Measurements from ENCODE around the gene KDM3B. TPM values are rescaled to one million over a fixed set of nuclear protein-coding genes. Genes with fewer than 3 reads are reported as not detected.

Gene KDM3B, protein sequence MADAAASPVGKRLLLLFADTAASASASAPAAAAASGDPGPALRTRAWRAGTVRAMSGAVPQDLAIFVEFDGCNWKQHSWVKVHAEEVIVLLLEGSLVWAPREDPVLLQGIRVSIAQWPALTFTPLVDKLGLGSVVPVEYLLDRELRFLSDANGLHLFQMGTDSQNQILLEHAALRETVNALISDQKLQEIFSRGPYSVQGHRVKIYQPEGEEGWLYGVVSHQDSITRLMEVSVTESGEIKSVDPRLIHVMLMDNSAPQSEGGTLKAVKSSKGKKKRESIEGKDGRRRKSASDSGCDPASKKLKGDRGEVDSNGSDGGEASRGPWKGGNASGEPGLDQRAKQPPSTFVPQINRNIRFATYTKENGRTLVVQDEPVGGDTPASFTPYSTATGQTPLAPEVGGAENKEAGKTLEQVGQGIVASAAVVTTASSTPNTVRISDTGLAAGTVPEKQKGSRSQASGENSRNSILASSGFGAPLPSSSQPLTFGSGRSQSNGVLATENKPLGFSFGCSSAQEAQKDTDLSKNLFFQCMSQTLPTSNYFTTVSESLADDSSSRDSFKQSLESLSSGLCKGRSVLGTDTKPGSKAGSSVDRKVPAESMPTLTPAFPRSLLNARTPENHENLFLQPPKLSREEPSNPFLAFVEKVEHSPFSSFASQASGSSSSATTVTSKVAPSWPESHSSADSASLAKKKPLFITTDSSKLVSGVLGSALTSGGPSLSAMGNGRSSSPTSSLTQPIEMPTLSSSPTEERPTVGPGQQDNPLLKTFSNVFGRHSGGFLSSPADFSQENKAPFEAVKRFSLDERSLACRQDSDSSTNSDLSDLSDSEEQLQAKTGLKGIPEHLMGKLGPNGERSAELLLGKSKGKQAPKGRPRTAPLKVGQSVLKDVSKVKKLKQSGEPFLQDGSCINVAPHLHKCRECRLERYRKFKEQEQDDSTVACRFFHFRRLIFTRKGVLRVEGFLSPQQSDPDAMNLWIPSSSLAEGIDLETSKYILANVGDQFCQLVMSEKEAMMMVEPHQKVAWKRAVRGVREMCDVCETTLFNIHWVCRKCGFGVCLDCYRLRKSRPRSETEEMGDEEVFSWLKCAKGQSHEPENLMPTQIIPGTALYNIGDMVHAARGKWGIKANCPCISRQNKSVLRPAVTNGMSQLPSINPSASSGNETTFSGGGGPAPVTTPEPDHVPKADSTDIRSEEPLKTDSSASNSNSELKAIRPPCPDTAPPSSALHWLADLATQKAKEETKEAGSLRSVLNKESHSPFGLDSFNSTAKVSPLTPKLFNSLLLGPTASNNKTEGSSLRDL (N-terminal part only)
- total RNA-seq (2011; cell fraction: chromatin; rRNA removed; ENCODE audit: low replicate concordance): 130 and 189 TPM in 2 replicates
- 54.5 and 69.0 TPM in 2 replicates for total RNA-seq (2011; cell fraction: nucleolus; rRNA removed)
- 74.8 and 83.1 TPM in 2 replicates for total RNA-seq (2011; cell fraction: nucleoplasm; rRNA removed)
- 34.5 and 38.0 TPM in 2 replicates for total RNA-seq (2014; rRNA removed)
- 51.6 and 65.4 TPM in 2 replicates for total RNA-seq (2014; rRNA removed; fragmentation: Illumina TruSeq; extraction: Trizol)
- 48.8 and 51.2 TPM in 2 replicates for total RNA-seq (2015; rRNA removed; fragmentation: Illumina TruSeq; extraction: Trizol)
- 54.8 and 62.7 TPM in 2 replicates for total RNA-seq (2021)
- polyA plus RNA-seq (2011; rRNA removed): 41.9 and 49.6 TPM in 2 replicates
- 18.9 and 27.7 TPM in 2 replicates for polyA plus RNA-seq (2011; cell fraction: cytosol; rRNA removed)
- polyA plus RNA-seq (2011; cell fraction: nucleus; rRNA removed): 44.4 and 52.8 TPM in 2 replicates
- 40.9 and 44.5 TPM in 2 replicates for polyA plus RNA-seq (2012)
- polyA plus RNA-seq (2014; fragmentation: Illumina TruSeq; extraction: Trizol): 61.8 and 62.8 TPM in 2 replicates
- 10 to 100 TPM; 13.8 to 15.0 TPM for polyA plus RNA-seq (2014; fragmentation: Nextera tagmentation; extraction: Ambion mirVana)
- polyA plus RNA-seq (2014; rRNA removed): 38.3 and 40.4 TPM in 2 replicates
- polyA minus RNA-seq (2011; rRNA and poly(A)+ RNA removed): 95.2 and 126 TPM in 2 replicates
- polyA minus RNA-seq (2011; cell fraction: cytosol; rRNA and poly(A)+ RNA removed): 49.3 and 51.5 TPM in 2 replicates
- 22.1 and 37.5 TPM in 2 replicates for polyA minus RNA-seq (2011; cell fraction: nucleus; rRNA and poly(A)+ RNA removed)
- percentile 79 among the genes with signal in this experiment for Bru-seq, nascent RNA
- percentile 87 among the genes with signal in this experiment for BruChase-seq, experiment 1, labeled RNA remaining after a 2-hour chase
- percentile 87 among the genes with signal in this experiment for BruChase-seq, experiment 2, labeled RNA remaining after a 6-hour chase
- long read RNA-seq, experiment 1, full-length matches to known transcripts: 2 of 194 reads
- long read RNA-seq, experiment 1, partial matches to known transcripts: 183 of 194 reads
- long read RNA-seq, experiment 1, other reads (novel, unspliced or antisense): 9 of 194 reads
- long read RNA-seq, experiment 2, full-length matches to known transcripts: 1 of 36 reads
- long read RNA-seq, experiment 2, partial matches to known transcripts: 32 of 36 reads
- long read RNA-seq, experiment 2, other reads (novel, unspliced or antisense): 3 of 36 reads
- long read RNA-seq, experiment 3, partial matches to known transcripts: 6 of 6 reads
- long read RNA-seq, experiment 3, other reads (novel, unspliced or antisense): 0 of 6 reads

DNA sequence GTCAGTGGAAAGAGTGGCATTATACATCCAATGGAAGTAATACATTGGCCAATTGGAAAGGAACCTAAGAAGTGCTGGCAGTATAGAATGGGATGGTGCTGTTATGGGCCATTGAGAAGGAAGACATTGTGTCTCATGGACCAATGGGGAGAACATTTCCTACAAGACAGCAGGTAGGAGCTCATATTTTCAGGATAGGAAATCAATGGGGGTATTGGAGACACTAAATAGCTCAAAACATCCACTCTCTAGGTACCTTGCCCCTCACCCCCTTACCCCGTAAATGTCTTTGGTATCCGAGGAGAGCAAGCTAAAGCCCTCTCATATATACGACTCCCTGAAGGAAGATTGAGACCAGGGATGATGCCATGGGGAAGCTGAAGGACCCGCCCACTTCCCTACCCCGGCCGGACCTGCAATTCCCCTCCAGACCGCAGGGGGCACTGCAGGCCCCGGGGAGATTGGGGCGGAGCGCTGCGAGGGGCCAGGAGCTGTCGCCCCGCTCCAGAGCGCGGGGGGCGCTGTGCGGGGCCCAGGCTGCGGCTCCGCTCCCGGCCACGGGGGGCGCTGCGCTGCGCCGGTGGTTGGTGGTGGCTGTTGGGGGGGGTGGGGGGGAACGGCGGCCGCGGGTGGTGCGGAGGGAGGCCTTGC, at the start of gene KDM3B:
TSS of gene KDM3B (plus strand) at position 615 of the 651 bp plus-strand sequence. CDS start 111 bp downstream, outside the sequence.
- DNase-seq (ENCODE audit: extremely low read depth in 1 of 4, low spot score in 3 of 4): peak; percentile 94 to 97 (median 95)
- peaks cover 29% of the 10 kb centered on the region; the same call in 2 of the 3 replicates for H3K36me3 ChIP-seq (ENCODE audit: control insufficient read depth, insufficient read depth, low read length)
- no peaks in the 10 kb centered on the region for H3K27me3 ChIP-seq (ENCODE audit: control insufficient read depth in 2 of 2, insufficient read depth in 2 of 2, low read length in 2 of 2)
- peak; percentile 76 for ATAC-seq
- H3K4me2 ChIP-seq (ENCODE audit: insufficient read depth, low read length): peak within 1 kb of the TSS; percentile 84
- BruUV-seq (replicated peaks): no TSS peak
- peaks cover 6 to 15% of the 10 kb centered on the region in 2 experiments; a peak in 4 of 5 replicates for H3K4me1 ChIP-seq (replicated peaks in 1 of 2; ENCODE audit: control insufficient read depth in 2 of 2, insufficient read depth in 2 of 2, low read length in 2 of 2)
- peaks cover 20% of the 10 kb centered on the region for H4K20me1 ChIP-seq (replicated peaks; ENCODE audit: control insufficient read depth, insufficient read depth, low read length)
- H3K79me2 ChIP-seq (ENCODE audit: control insufficient read depth, insufficient read depth, low read length): peaks cover 46% of the 10 kb centered on the region
- intact Hi-C loops (cut with micrococcal nuclease): loop anchor here (2.0 to 5.0 kb wide), 2 partner anchors 13 to 170 kb away; partner anchors contain the start of gene FAM53C
- H3K4me3 ChIP-seq: peak within 1 kb of the TSS; percentile 96
- peak within 1 kb of the TSS; percentile 97 for H3K9ac ChIP-seq (ENCODE audit: insufficient read depth in 1 of 2, low read depth in 2 of 2, low read length in 2 of 2)
- peak within 1 kb of the TSS; percentile 93 for H3K27ac ChIP-seq (ENCODE audit: extremely low read depth, low read depth, low read length)
- ChIA-PET POLR2A (interaction anchor here (0.6 to 10.3 kb wide), 9 partner anchors 12 to 164 kb away, joined by 3 to 416 read pairs (median 5); partner anchors contain the start of genes CDC25C, EGR1 and FAM53C), CTCF (ENCODE audit: low intra/inter-chr PET ratio) (interaction anchor here (0.6 to 2.6 kb wide), 4 partner anchors 10 to 138 kb away, joined by 3 to 31 read pairs (median 5); partner anchors contain the start of gene FAM53C)
- peak within 1 kb of the TSS; percentile 79 for H2AFZ ChIP-seq (ENCODE audit: low read depth, low read length)
- H3K9me3 ChIP-seq (replicated peaks; ENCODE audit: control insufficient read depth, insufficient read depth, low read depth, low read length): peaks cover 5% of the 10 kb centered on the region
- peak; percentile 66 for FAIRE-seq
- in situ Hi-C loops (cut with MboI): no loop called here
- WGBS (ENCODE audit: insufficient coverage, low coverage, missing lambda C conversion rate): 16% methylated on average over 13 of the region's 30 CpGs
- H3K9me1 ChIP-seq (ENCODE audit: control insufficient read depth, insufficient read depth, low read length): no peaks in the 10 kb centered on the region
- TF ChIP-seq TOE1 (IDR thresholded peaks at IDR 0.05; ENCODE audit: borderline replicate concordance): peak; percentile 47; the same call in 1 of the 2 replicates
- TF ChIP-seq TOE1 (CRISPR knock-in tag; IDR thresholded peaks at IDR 0.05; ENCODE audit: borderline replicate concordance, low read depth): no peak
- TF ChIP-seq TEAD2 (tag; IDR thresholded peaks at IDR 0.05): no peak
- TF ChIP-seq ARID1B (IDR thresholded peaks at IDR 0.05): no peak
- TF ChIP-seq, protein P1, sequence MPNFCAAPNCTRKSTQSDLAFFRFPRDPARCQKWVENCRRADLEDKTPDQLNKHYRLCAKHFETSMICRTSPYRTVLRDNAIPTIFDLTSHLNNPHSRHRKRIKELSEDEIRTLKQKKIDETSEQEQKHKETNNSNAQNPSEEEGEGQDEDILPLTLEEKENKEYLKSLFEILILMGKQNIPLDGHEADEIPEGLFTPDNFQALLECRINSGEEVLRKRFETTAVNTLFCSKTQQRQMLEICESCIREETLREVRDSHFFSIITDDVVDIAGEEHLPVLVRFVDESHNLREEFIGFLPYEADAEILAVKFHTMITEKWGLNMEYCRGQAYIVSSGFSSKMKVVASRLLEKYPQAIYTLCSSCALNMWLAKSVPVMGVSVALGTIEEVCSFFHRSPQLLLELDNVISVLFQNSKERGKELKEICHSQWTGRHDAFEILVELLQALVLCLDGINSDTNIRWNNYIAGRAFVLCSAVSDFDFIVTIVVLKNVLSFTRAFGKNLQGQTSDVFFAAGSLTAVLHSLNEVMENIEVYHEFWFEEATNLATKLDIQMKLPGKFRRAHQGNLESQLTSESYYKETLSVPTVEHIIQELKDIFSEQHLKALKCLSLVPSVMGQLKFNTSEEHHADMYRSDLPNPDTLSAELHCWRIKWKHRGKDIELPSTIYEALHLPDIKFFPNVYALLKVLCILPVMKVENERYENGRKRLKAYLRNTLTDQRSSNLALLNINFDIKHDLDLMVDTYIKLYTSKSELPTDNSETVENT (CRISPR knock-in tag; IDR thresholded peaks at IDR 0.05): peak; percentile 100
- TF ChIP-seq, protein P2, sequence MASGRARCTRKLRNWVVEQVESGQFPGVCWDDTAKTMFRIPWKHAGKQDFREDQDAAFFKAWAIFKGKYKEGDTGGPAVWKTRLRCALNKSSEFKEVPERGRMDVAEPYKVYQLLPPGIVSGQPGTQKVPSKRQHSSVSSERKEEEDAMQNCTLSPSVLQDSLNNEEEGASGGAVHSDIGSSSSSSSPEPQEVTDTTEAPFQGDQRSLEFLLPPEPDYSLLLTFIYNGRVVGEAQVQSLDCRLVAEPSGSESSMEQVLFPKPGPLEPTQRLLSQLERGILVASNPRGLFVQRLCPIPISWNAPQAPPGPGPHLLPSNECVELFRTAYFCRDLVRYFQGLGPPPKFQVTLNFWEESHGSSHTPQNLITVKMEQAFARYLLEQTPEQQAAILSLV (tag; IDR thresholded peaks at IDR 0.05): no peak
- peak; percentile 19; the same call in 1 of the 2 replicates for TF ChIP-seq TRIM28 (IDR thresholded peaks at IDR 0.05)
